ENCODE data around the gene FNDC3B.
"Not testable (repeated sequence)": the region's sequence is repeated elsewhere in the genome, so short reads cannot be mapped to it uniquely, and the experiment has no call there.

The FNDC3B gene

GRCh38 chr3:172367205-172368105, 328.1 kb downstream of the FNDC3B start:
- DNase-seq (ENCODE audit: low read depth): no peak

- DNase-seq (ENCODE audit: low read depth): not testable (repeated sequence)
Measured at GRCh38 chr3:172368556-172368955, 329.2 kb downstream of the FNDC3B start.

GRCh38 chr3:172369590-172370259, 330.3 kb downstream of the FNDC3B start:
- DNase-seq (ENCODE audit: low read depth): no peak

GRCh38 chr3:172370419-172370818, 331.0 kb downstream of the FNDC3B start:
- DNase-seq (ENCODE audit: low read depth): no peak

- no peak for DNase-seq (ENCODE audit: low read depth)
Measured at GRCh38 chr3:172371544-172371943, 332.2 kb downstream of the FNDC3B start.

GRCh38 chr3:172372895-172373294, 333.5 kb downstream of the FNDC3B start:
- no peak for DNase-seq (ENCODE audit: low read depth)

GRCh38 chr3:172373912-172374311, 334.5 kb downstream of the FNDC3B start:
- no peak for DNase-seq (ENCODE audit: low read depth)

- no peak for DNase-seq (ENCODE audit: low read depth)
Measured at GRCh38 chr3:172375206-172375850, 335.9 kb downstream of the FNDC3B start.

- DNase-seq (ENCODE audit: low read depth): no peak
Measured at GRCh38 chr3:172376402-172376801, 337.0 kb downstream of the FNDC3B start.

- no peak for DNase-seq (ENCODE audit: low read depth)
Measured at GRCh38 chr3:172376881-172377280, 337.5 kb downstream of the FNDC3B start.

- DNase-seq (ENCODE audit: low read depth): no peak
Measured at GRCh38 chr3:172378439-172378838, 339.1 kb downstream of the FNDC3B start.

- no peak for DNase-seq (ENCODE audit: low read depth)
Measured at GRCh38 chr3:172379372-172379771, 340.0 kb downstream of the FNDC3B start.

- no peak for DNase-seq (ENCODE audit: low read depth)
Measured at GRCh38 chr3:172380632-172381031, 341.3 kb downstream of the FNDC3B start.

- no peak for DNase-seq (ENCODE audit: low read depth)
Measured at GRCh38 chr3:172383306-172383796, 344.0 kb downstream of the FNDC3B start.

- DNase-seq (ENCODE audit: low read depth): no peak
Measured at GRCh38 chr3:172384836-172385235, 345.5 kb downstream of the FNDC3B start.

- no peak for DNase-seq (ENCODE audit: low read depth)
Measured at GRCh38 chr3:172387728-172388127, 348.4 kb downstream of the FNDC3B start.

- DNase-seq (ENCODE audit: low read depth): no peak
Measured at GRCh38 chr3:172388412-172389078, 349.2 kb downstream of the FNDC3B start.

- DNase-seq (ENCODE audit: low read depth): no peak
Measured at GRCh38 chr3:172390792-172391191, 351.4 kb downstream of the FNDC3B start.

GRCh38 chr3:172391592-172392302, 352.4 kb downstream of the FNDC3B start:
- DNase-seq (ENCODE audit: low read depth): no peak

- no peak for DNase-seq (ENCODE audit: low read depth)
Measured at GRCh38 chr3:172394692-172395091, 355.3 kb downstream of the FNDC3B start.

GRCh38 chr3:172396400-172396799, 357.0 kb downstream of the FNDC3B start:
- no peak for DNase-seq (ENCODE audit: low read depth)
